Hematopoietic multipotent progenitor cell treated with erythropoietin and hydrocortisone succinate and interleukin-3 and kit ligand, for 6 days (in vitro differentiated cells): ENCODE data around the gene APLF.
"Not testable (repeated sequence)": the region's sequence is repeated elsewhere in the genome, so short reads cannot be mapped to it uniquely, and the experiment has no call there.

ENCODE experiments used
- DNase-seq: peaks from one replicate; pipeline ENCODE4 v3.0.0-alpha.2; 2015

The APLF gene

DNA sequence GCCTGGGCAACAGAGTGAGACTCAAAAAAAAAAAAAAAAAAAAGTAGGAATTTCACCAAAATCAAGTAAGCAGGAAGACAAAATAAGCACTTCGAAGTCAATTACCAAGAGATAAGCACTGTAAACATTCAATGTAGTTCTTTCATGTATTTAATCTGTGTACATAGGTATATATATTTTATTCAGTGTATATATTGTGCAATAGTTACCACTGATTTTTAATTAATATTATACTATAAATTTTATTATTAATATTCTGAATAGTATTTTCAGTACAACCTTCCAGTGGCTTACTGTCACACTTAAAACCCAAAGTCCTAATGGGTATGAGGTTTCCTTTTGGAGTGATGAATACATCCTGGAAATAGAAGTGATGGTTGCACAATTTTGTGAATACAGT is 9.1 kb downstream of the APLF start:
- DNase-seq = no peak

DNA sequence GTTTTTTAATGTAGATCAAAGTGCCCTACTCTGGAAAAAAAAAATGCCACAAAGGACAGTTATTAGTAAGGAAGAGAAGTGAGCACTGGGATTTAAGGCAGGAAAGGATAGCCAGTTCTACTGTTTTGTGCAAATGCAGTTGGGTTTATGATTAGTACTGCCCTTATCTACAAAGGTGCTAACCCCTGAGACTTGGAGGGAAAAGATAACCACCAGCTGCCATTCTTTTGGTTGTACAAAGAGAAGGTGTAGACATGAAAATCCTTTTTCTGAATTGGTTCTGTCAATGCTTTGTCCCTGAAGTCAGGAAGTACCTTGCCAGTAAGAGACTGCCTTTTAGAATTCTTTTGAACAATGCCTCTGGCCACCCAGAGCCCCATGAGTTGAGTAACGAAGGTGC is 11.3 kb downstream of the APLF start:
- DNase-seq = no peak

DNA sequence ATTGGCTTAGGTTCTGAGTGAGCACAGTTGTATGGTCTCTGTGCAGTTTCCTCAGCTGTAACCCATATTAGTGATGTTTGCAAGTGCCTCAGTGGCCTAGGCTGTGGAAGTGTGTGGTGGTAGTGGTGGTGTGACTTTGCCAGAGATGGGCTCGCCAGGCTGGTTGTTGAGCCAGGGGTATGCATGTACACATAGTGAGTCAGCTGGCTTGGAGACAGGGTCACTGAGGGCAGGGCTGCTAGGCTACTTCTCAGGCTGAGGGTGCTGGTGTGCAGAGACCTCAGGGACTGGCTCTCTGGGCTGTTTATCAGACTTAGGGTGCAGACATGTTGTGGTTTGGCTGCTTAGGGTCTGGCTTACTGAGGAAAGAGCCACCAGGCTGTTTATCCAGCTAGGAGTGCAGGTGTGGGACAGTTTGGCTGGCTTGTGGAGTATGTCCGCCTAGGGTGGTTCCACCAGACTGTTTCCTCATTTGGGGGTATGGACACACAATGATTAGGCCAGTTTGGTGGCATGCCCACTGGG is 15.0 kb downstream of the APLF start:
- DNase-seq = peak; percentile 65

DNA sequence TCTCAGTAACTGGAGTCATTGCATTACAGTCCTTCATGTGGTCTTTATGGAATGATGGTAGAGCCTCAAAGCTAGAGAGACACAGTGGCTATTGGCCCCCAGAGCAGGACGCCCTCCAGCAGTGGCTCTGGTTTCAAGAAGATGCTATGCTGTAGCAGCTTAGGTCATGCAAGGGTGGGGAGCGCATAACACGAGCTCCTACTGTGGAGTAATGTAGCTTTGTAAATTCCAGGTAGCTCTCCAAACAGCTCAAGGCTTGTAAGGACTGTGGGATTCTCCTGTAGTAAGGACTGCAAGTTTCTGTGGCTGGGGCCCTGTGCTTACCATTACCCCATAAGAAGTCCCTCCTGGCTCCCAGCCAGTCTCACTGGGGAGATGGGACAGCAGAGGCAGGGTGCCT is 15.6 kb downstream of the APLF start:
- DNase-seq = no peak

DNA sequence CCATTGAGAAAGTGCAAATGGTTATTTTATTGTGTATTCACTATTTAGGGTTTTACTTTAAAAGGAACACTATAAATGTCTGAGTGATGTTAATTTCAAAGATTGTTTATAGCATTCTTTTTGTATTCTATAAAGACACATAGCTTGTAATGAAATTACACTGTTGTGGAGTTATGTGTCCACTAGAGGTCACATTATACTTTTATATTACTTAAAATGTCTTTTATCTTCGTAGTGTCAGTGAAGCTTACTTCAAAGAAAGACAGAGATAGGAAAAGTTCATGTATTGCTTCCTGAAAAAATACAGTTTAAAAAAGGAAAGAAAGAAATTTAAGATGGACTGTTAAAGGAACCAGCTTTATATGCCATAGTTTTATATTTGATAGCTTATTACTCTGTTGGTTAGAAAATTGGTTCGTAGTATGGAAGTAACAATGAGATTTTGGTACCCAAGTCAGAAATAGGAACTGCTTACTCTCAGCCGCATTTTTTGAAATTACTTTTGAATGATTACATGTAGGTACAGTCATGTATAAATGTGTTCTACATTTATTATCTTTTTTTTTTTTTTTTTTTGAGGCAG is 20.5 kb downstream of the APLF start:
- peak; percentile 80 for DNase-seq

DNA sequence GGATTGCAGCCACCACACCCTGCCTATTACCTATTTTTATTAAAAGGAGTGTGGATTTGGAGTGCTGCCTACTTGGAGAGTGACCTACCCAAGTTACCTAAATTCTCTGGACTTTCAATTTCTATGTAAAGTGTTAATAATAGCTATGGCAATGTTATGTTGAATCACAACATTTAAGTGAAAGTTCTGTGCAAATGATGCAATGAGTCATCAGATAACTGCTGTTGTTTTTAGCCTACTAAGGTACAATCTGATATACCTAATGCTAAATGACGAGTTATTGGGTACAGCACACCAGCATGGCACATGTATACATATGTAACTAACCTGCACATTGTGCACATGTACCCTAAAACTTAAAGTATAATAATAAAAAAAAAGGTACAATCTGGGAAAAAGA is 21.2 kb downstream of the APLF start:
- DNase-seq = not testable (repeated sequence)

DNA sequence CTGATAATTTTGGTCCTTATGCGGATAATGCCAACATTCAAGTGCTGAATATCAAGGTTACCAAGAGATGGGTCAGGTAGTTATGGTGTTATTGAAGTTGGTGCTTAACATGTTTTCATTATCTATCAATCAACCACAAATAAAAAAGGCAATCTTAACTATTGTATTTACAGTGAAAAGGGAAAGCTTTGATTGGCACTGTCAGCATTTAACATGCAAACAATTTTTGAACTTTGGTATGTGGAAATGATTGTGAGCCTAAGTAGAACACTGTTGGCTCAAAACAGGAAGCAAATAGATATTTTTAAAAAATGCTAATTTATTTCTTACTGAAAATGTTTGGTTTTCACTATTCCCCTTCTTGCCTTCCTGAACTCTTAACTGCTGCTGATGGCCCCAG is 21.9 kb downstream of the APLF start:
- DNase-seq = no peak

DNA sequence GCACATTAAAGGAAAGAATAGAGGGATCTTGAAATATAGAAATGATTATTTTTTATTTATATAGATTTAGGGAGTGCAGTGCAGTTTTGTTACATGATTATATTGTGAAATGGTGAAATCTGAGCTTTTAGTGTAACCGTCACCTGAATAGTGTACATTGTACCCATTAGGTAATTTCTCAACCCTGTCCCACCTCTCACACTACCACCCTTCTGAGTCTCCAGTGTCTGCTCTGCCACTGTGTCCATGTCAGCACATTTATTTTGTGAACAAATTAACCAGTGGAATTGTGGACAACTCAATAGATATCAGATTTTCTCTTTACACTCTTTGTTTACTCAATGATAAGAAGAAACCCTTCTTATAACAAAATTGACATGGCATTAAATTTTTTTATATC is 24.2 kb downstream of the APLF start:
- no peak for DNase-seq

DNA sequence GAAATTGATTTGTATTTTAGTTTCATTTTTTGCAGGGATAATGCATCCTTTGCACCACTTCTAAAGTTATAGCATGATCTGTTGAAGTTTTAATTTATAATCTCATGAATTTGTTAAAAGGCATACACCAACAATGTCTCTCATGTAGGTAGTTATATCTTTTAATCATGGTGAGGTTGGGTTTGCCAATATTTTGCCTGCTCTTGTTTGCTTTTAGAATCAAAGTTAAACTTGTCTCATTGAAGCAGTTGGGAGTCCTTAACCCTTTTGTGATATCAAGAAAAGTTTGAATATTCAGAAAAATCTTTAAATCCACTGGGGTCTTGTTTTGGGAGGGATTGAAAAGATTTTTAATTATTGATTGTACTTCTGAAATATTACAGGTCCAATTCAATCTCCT is 31.7 kb downstream of the APLF start:
- no peak for DNase-seq

DNA sequence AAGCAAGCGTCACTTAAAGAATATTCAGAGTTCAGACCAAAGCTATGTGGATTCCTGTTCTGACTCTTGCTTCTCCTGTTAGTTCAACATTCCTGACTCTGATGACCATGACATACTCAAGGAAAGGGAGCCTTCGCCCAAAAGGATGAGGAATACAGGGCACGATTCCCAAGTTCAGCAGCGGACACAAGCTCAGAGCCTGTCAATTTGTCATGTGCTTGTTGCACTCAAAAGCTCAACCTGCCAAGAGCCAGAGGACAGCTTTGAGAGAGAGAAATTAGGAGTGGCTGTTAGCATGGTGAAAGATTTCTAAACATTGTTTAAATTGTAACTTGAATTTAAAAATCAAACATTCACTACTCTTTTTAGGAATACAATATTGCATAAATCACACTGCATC is 33.3 kb downstream of the APLF start:
- no peak for DNase-seq

DNA sequence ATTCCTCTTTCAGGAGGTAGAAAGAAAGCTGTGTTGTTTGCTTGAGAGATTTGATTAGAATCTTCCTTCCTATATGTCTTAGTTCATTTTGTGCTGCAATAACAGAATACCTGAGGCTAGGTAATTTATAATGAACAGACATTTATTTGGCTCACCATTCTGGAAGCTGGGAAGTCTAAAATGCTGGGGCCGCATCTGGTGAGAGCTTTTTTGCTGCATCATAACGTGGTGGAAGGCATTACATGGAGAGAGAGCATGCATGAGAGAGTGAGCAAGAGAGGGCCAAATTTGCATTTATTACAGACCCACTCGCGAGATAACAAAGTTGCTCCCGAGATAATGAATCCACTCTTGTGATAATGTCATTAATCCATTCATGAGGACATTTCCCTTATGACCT is 34.4 kb downstream of the APLF start:
- DNase-seq = no peak

DNA sequence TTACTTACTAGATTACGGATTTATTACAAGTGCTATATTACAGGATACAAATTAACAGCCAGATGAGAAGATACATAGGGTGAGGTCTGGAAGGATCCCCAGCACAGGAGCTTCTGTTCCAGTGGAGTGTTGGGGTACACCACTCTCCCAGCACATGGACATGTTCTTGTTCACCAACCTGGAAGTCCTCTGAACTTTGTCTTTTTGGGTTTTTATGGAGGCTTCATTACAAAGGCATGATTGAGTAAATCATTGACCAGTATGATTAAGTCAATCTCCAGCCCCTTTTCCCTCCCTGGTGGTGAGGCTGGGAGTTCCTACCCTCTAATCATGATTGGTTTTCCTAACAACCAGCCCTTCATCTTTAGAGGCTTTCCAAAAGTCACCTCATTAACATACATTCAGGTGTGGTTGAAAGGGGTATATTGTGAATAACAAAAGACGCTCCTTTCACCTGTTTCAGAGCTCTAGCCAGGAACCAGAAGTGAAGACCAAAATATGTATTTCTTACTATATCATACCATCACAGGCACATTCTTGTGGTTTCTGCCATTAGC is 38.3 kb downstream of the APLF start:
- DNase-seq = no peak

DNA sequence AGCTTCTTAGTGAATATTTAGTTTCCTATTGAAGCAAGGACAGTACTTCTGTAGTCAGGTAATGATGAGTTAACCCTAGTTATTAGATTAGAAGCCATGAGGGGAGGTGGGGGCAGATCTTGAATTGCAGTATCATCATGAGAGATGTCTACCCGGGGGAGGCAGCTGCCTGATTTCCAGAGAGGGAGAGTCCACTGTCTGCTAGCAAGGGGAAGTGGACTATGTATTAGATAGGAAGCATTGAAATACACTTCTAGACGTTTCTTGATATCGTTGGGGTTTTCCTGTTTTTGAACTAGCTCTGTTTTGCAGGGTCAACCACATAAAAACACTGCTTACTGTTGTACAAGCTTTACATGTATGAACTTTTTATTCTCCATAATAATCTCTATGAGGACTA is 38.8 kb downstream of the APLF start:
- DNase-seq = peak; percentile 40

DNA sequence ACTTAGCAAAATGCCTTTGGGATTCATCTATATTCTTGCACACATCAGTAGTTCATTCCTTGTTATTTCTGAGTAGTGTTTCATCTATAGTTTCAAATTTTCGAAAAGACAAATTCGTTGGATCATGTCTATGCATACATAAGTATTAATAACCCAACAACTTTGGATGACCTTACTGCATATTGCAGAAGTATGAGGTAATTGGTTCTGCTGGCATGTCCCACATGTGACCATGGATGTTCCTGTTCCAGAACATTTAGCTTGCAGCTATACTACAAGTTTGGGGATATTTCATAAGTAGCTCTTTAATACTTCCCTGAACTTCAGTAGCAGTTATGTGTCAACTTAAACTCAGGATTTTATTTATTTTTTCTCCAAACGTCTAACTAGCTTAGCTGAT is 44.9 kb downstream of the APLF start:
- no peak for DNase-seq

DNA sequence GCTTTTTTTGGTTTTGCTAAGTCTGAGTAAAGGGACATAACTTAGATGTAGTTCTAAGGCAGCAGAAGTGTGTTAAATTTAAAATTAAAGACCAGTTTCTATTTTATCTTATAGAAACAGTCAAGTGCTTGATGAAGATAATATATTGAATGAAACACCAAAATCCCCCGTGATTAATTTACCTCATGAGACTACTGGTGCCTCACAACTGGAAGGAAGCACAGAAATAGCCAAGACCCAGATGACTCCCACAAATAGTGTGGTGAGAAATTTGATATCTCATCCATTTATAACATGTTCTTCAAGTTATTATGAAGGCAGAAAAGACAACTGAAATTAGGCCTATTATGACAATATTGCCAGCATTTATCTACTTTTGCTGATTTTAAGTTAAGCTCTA is 45.6 kb downstream of the APLF start:
- DNase-seq = no peak

DNA sequence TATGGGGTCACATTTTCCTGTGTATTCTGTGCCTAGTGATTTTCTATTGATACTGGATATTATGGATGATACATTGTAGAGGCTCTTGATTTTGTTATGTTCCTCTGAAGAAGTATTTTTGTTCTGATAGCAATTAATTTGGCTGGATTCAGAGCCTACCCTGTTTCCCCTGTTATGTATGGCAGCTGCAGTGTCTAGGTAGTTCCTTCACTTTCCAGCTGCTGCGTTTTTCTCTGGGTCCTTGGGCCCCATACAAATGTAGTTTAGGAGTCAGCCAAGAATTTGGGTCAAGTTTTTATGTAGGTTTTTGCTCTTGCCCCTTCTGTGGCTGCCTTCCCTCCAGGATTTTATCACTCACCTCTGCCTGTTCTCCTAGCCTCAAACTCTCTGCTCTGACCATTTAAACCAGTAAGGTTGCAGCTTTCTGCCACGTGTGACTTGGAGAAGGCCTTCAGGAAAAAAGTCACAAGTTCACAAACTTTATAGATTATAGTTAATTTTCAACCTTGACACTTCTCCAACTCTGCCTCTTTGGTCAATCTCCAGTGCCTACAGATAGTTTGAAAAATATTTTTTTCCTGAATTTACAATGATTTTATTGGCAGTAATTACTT is 47.0 kb downstream of the APLF start:
- no peak for DNase-seq

DNA sequence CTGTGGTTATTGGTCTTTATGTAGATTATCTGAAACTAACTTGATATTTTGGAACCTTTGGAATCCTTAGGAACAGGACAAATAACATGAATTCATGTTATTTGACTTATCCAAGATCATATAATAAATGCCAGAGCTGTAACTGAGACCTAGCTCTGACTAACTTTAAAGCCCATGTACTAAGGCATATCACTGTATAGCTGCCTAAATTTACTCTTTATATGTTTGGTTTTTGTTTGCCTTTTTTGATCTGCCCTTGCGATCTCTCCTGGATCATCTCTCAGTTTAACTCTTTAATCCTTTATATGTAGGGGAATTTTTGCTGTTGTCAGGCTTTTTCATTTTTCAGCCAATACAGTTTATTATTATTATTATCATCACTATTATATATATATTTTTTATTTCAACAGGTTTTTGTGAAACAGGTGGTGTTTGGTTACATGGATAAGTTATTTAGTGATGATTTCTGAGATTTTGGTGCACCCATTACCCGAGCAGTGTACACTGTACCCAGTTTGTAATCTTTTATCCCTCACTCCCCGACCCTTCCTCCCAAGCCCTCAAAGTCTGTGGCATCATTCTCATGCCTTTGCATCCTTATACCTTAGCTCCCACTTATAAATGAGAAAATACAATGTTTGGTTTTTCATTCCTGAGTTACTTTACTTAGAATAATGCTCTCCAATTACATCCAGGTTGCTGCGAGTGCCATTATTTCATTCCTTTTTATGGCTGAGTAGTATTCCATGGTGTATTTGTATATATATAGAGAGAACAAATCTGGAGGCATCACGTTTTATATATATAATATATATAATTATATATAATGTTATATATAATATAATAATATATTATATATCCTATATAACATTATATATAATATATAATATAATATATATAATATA is 48.9 kb downstream of the APLF start:
- DNase-seq = peak; percentile 43

DNA sequence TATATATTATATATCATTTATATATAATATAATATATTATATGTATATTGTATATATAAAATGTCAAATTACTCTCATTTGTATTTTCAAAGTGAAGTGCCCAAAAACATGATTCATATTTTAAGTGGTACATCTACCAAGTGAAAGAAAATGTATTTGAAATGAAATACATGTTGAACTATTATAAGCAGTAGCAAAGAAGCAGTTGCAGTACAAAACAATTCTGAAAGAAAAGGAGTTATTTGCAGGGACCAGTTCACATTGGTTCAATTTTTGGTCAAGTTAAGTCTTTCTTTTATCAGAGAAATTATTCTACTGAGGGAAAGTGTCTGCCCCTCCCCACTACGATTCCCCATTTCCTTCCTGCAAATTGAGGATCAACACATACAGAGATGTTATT is 51.9 kb downstream of the APLF start:
- peak; percentile 49 for DNase-seq

DNA sequence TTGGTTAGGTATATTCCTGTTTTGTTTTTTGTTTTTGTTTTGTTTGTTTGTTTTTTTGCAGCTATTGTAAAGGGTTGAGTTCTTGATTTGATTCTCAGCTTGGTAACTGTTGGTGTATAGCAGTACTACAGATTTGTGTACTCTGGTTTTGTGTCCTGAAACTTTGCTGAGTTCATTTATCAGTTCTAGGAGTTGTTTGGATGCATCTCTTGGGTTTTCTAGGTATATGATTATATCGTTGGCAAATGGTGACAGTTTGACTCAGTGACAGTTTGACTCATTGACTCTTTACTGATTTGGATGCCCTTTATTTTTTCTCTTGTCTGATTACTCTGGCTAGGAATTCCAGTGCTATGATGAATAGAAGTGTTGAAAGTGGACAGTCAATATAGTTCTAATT is 53.7 kb downstream of the APLF start:
- no peak for DNase-seq

DNA sequence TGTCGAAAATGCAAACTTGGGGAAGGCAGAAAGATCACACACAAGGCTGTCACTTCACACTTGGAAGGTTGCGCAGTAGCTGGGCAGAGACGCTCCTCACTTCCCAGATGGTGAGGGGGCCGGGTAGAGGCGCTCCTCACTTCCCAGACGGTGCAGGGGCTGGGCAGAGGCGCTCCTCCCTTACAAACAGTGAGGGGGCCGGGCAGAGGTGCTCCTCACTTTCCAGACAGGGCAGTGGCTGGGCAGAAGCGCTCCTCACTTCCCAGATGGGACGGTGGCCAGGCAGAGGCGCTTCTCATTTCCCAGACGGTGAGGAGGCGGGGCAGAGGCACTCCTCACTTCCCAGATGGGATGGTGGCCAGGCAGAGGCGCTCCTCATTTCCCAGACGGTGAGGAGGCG is 59.6 kb downstream of the APLF start:
- not testable (repeated sequence) for DNase-seq

DNA sequence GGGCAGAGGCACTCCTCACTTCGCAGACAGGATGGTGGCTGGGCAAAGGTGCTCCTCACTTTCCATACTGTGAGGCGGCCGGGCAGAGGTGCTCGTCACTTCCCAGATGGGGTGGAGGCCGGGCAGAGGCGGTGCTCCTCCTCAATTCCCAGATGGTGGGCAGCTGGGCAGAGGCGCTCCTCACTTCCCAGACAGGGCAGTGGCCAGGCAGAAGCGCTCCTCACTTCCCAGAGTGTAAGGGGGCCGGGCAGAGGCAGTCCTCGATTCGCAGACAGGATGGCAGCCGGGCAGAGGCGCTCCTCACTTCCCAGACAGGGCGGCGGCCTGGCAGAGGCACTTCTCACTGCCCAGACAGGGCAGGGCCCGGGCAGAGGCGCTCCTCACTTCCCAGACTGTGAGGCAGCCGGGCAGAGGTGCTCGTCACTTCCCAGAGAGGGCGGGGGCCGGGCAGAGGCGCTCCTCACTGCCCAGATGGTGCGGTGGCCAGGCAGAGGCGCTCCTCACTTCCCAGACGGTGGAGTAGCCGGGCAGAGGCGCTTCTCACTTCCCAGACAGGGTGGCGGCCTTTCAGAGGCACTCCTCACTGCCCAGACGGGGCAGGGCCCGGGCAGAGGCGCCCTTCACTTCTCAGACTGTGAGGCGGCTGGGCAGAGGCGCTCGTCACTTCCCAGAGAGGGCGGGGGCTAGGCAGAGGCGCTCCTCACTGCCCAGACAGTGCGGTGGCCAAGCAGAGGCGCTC is 60.1 kb downstream of the APLF start:
- DNase-seq = not testable (repeated sequence)

DNA sequence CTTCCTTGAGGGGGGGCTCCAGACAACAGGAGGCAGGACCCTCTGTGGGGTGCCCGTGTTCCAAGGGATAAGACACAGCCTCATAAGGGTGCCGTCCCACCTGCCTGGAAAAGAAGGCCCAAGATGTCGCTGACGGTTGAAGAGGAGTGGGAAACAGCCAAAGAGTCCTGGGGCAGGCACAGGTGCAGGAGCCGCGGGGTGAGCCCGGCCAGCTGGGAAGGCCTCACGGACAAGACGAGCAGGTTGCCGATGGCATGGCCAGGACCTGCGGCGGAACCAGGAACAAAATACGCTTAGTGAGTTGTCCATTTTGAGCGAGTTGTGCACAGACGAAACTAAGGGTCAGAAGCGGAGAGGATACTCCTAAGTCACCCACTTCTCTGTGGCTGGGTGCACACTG is 61.8 kb downstream of the APLF start:
- not testable (repeated sequence) for DNase-seq

DNA sequence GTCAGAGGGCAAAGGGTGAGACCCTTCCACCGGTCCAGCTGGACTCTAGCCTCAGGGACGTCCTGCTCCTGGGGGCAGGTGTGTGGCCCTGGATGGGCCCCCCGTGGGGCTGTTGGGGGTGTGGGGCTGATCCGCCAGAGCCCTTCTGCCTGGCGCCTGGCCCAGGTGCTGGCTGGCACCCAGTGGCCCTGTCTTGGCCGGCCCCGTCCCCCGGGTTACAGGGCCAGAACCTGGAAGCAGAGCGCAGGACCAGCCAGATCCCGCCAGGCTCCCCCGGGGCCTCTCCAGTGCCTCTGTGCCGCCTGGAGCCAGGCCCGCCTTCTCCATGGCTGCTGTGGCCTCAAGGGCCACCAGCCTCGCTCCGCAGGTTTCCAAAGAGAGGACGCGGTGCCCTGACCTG is 62.3 kb downstream of the APLF start:
- not testable (repeated sequence) for DNase-seq
